ENCODE results near the gene CHD5. TPM values are rescaled to one million over a fixed set of nuclear protein-coding genes. Genes with fewer than 3 reads are reported as not detected.

The CHD5 gene
- total RNA-seq, 1 experiment from 2014 or later = 0.39 TPM

GRCh38 chr1:6175411-6175828 lies 4.7 kb downstream of the CHD5 start:
- Histone ChIP-seq H3K4me1 (0 out of 2 replicates have a peak, but pooled peaks cover 4% of the 10 kb centered on the region), H3K9me3 (no peaks in the 10 kb centered on the region), H3K27me3 (replicated peaks; ENCODE audit: control insufficient read depth, insufficient read depth, low read length) (no peaks in the 10 kb centered on the region), H3K36me3 (ENCODE audit: control insufficient read depth, insufficient read depth, low read length) (no peaks in the 10 kb centered on the region), H3K4me3 (ENCODE audit: low read depth, low read length) (no peak overlapping the region)
- no peak overlapping the region for H3K4me3 Mint-ChIP-seq (ENCODE audit: unreplicated experiment)
- DNase-seq = no peak
- intact Hi-C loops (cut with micrococcal nuclease; ENCODE audit: unreplicated experiment) = no loop called here
- H3K27me3 Mint-ChIP-seq (ENCODE audit: insufficient read depth, unreplicated experiment) = peaks cover 5% of the 10 kb centered on the region
- H3K4me1 Mint-ChIP-seq (ENCODE audit: low read depth, unreplicated experiment) = no peaks in the 10 kb centered on the region
- no TSS peak for BruUV-seq (replicated peaks)
- POLR2A ChIA-PET = no interaction called here
- no peak overlapping the region for H3K27ac Mint-ChIP-seq (ENCODE audit: unreplicated experiment)
- CTCF ChIA-PET = no interaction called here
- TF ChIP-seq CTCF (IDR thresholded peaks at IDR 0.05; ENCODE audit: insufficient read depth in 1 of 2, low read depth in 1 of 2, low read length in 1 of 2, severe bottlenecking in 1 of 2, unreplicated experiment in 1 of 2) = no peak
- no peaks in the 10 kb centered on the region for H3K9me3 Mint-ChIP-seq (ENCODE audit: unreplicated experiment)
- H3K36me3 Mint-ChIP-seq (ENCODE audit: insufficient read depth, unreplicated experiment) = no peaks in the 10 kb centered on the region

- Mint-ChIP-seq H3K9me3 (ENCODE audit: unreplicated experiment) (no peaks in the 10 kb centered on the region), H3K4me3 (ENCODE audit: unreplicated experiment) (no peak overlapping the region), H3K27me3 (ENCODE audit: insufficient read depth, unreplicated experiment) (peaks cover 5% of the 10 kb centered on the region), H3K4me1 (ENCODE audit: low read depth, unreplicated experiment) (no peaks in the 10 kb centered on the region), H3K36me3 (ENCODE audit: insufficient read depth, unreplicated experiment) (no peaks in the 10 kb centered on the region), H3K27ac (ENCODE audit: unreplicated experiment) (no peak overlapping the region)
- intact Hi-C loops (cut with micrococcal nuclease; ENCODE audit: unreplicated experiment) = no loop called here
- no peak for TF ChIP-seq CTCF (IDR thresholded peaks at IDR 0.05; ENCODE audit: insufficient read depth in 1 of 2, low read depth in 1 of 2, low read length in 1 of 2, severe bottlenecking in 1 of 2, unreplicated experiment in 1 of 2)
- ChIA-PET POLR2A (no interaction called here), CTCF (no interaction called here)
- H3K4me1 ChIP-seq = 0 out of 2 replicates have a peak, but pooled peaks cover 4% of the 10 kb centered on the region
- no peaks in the 10 kb centered on the region for H3K27me3 ChIP-seq (replicated peaks; ENCODE audit: control insufficient read depth, insufficient read depth, low read length)
- no TSS peak for BruUV-seq (replicated peaks)
- no peak for DNase-seq
- no peak overlapping the region for H3K4me3 ChIP-seq (ENCODE audit: low read depth, low read length)
- H3K9me3 ChIP-seq = no peaks in the 10 kb centered on the region
- no peaks in the 10 kb centered on the region for H3K36me3 ChIP-seq (ENCODE audit: control insufficient read depth, insufficient read depth, low read length)
These were observed 5.3 kb downstream of the CHD5 start for GRCh38 chr1:6174621-6175410.

- TF ChIP-seq CTCF (IDR thresholded peaks at IDR 0.05; ENCODE audit: insufficient read depth in 1 of 2, low read depth in 1 of 2, low read length in 1 of 2, severe bottlenecking in 1 of 2, unreplicated experiment in 1 of 2) = no peak
- Histone ChIP-seq H3K4me1 (no peaks in the 10 kb centered on the region), H3K27me3 (replicated peaks; ENCODE audit: control insufficient read depth, insufficient read depth, low read length) (no peaks in the 10 kb centered on the region), H3K36me3 (ENCODE audit: control insufficient read depth, insufficient read depth, low read length) (no peaks in the 10 kb centered on the region), H3K9me3 (no peaks in the 10 kb centered on the region), H3K4me3 (ENCODE audit: low read depth, low read length) (no peak overlapping the region)
- DNase-seq = no peak
- CTCF ChIA-PET = no interaction called here
- no TSS peak for BruUV-seq (replicated peaks)
- Mint-ChIP-seq H3K27me3 (ENCODE audit: insufficient read depth, unreplicated experiment) (peaks cover 2% of the 10 kb centered on the region), H3K4me3 (ENCODE audit: unreplicated experiment) (no peak overlapping the region), H3K27ac (ENCODE audit: unreplicated experiment) (no peak overlapping the region), H3K4me1 (ENCODE audit: low read depth, unreplicated experiment) (no peaks in the 10 kb centered on the region), H3K9me3 (ENCODE audit: unreplicated experiment) (no peaks in the 10 kb centered on the region), H3K36me3 (ENCODE audit: insufficient read depth, unreplicated experiment) (no peaks in the 10 kb centered on the region)
- POLR2A ChIA-PET = no interaction called here
- intact Hi-C loops (cut with micrococcal nuclease; ENCODE audit: unreplicated experiment) = no loop called here
These were observed 7.6 kb downstream of the CHD5 start for GRCh38 chr1:6172549-6172948.
